T-helper 2 cell (primary cell): ENCODE data around the gene SLC5A12.
A peak's percentile ranks its signal among the peaks of the same experiment; 100 is the strongest.

Experiments used
- DNase-seq, 5 experiments: peaks; one replicate each; pipeline versions ENCODE4 v3.0.0 to v3.0.0-alpha.2; 2012 to 2022
- total RNA-seq, 2 donors: gene quantifications; one replicate each; lab custom pipeline; 2026; lab: John Stamatoyannopoulos, UW

The SLC5A12 gene, protein sequence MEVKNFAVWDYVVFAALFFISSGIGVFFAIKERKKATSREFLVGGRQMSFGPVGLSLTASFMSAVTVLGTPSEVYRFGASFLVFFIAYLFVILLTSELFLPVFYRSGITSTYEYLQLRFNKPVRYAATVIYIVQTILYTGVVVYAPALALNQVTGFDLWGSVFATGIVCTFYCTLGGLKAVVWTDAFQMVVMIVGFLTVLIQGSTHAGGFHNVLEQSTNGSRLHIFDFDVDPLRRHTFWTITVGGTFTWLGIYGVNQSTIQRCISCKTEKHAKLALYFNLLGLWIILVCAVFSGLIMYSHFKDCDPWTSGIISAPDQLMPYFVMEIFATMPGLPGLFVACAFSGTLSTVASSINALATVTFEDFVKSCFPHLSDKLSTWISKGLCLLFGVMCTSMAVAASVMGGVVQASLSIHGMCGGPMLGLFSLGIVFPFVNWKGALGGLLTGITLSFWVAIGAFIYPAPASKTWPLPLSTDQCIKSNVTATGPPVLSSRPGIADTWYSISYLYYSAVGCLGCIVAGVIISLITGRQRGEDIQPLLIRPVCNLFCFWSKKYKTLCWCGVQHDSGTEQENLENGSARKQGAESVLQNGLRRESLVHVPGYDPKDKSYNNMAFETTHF
- total RNA-seq, result 0 reads per million in 2 donors

- no peak for DNase-seq
These were observed at the start of gene SLC5A12 for GRCh38 chr11:26721948-26722475. Gene SLC5A12, minus strand, starts transcription at chr11:26722060. Its CDS starts 346 bp downstream, at chr11:26721714.

GRCh38 chr11:26769027-26769426, 47.2 kb upstream of the SLC5A12 start:
- DNase-seq, result no peak

DNA sequence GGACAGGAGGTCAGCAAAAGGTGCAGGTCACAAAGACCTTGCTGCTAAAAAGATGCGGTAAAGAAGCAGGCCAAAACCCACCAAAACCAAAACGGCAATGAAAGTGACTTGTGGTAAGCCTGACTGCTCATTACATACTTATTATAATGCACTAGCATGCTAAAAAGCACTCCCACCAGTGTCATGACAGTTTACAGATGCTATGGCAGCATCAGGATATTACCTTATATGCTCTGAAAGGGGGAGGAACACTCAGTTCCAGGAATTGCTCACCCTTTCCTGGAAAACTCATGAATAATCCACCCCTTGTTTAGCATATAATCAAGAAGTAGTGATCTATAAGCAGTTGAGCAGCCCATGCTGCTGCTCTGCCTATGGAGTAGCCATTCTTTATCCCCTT, 45.2 kb upstream of the SLC5A12 start:
- no peak for DNase-seq

DNA sequence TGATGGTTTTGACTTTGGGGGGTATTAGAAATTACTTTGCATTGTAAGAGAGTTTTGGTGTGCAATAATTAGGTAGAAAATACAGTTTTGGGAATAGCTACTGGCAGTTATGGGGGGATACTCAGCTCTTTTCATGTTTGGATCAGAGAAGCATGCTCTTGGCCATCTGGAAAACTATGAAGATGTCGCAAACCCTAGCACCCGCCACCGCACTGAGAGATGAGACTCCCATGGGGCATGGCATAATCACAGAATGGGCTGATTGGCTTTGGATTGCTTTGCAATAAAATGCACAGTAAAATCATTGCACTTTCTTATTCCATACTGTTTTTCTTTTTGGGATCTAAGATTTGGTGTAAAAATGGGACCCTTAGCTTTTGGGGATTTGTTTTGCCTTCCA, 43.5 kb upstream of the SLC5A12 start:
- DNase-seq, result no peak

GRCh38 chr11:26764825-26765224, 43.0 kb upstream of the SLC5A12 start:
- DNase-seq, result no peak

GRCh38 chr11:26764315-26764714, 42.5 kb upstream of the SLC5A12 start:
- DNase-seq, result no peak

GRCh38 chr11:26762089-26762488, 40.2 kb upstream of the SLC5A12 start:
- no peak for DNase-seq

GRCh38 chr11:26761361-26761809, 39.5 kb upstream of the SLC5A12 start:
- no peak for DNase-seq

- no peak for DNase-seq
These were observed 36.1 kb upstream of the SLC5A12 start for GRCh38 chr11:26757995-26758394.

DNA sequence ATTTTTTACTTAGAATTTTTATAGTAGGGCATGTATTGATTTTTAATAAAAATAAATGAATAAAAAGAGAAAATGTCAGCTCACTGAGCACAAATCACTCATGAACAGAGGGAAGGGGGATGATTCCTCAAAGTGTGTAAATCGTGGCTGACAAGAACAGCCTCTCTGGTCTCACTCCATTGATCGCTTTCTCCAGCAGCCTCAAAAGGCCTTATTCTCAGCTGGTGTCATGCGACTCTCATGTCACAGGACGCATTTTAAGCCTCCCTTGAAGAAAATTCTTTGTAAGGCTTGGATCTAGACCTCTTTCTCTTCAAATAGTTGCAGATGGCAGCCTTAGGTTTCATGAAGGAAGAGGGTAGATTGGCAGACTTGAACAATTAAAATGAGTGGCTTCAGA, 33.9 kb upstream of the SLC5A12 start:
- DNase-seq, result no peak

DNA sequence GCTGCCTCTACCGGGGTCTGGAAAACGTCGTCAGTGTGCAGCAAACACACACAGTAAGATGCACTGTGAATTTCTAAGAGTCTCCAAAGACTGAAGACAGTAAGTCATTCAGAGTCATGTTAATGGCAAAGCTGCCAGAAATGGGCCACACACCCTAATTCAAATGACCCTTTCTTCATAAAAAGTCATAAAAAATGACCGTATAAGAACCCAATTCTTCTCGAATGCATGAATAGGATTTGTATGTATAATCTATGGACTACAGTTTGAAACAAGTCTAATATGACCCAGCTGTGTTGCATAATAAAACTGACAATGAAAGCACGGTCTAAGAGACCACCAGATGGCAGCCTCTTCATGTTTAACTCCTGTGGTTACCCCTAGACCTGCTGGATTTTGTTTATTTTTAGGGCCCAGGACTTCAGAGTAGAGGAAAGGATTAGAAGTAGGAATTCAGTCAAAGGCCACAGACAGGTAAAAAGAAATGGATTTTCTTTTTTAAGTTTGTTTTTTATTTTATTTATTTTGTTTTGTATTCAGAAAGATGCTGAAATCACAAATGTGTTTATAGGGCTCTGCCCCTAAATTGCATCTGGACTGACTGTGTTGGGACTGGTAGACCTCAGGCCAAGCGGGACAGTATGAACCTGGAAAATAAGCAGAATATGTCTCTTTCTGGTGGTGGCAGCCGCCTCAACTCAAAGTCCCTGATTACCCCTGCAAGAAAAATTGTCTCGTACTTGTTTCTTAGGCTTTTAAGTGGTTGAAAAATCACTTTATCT, 32.1 kb upstream of the SLC5A12 start:
- peak in 1 of 5 experiments; percentile 5 for DNase-seq

DNA sequence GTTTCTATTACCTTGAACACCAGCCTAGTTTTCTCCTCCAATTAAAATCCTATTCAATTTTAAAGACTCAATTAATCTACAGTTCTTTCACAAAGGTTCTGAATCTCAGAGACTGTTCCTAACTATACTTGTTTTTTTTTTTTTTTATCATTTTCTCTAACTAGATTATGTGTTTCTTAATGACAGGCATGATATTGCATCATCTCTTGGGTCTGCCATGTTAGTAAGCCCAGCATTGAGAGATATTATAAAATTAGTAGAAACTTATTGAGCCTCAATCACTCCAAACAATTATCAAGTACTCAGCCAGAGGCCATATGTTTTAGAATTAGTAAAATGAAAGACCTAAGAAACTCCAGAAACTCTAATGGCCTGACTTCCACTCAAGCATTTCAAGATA, 28.1 kb upstream of the SLC5A12 start:
- DNase-seq, result no peak

DNA sequence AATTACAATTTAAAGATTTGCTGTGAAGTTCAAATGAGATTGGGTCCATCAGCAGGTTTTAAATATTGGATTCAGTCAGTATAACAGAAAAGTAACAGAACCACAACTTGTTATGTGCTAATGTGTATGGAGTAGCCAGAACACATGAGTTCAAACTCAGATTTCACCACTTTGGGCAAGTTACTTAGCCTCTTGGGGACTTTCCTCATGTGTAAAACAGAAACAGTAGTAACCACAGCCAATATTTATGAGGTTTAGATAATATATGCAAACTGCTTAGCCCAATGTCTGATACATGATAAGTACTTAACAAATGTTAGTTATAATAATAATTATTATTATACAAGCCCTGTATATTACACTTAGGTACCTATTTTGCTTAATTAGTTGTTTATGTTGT, 21.8 kb upstream of the SLC5A12 start:
- peak in 1 of 5 experiments; percentile 66 for DNase-seq

GRCh38 chr11:26742966-26743365, 21.1 kb upstream of the SLC5A12 start:
- peak in 1 of 5 experiments; percentile 19 for DNase-seq

- DNase-seq, result no peak
These were observed 19.2 kb upstream of the SLC5A12 start for GRCh38 chr11:26741036-26741435.

GRCh38 chr11:26739366-26740073, 17.7 kb upstream of the SLC5A12 start:
- DNase-seq, result no peak

DNA sequence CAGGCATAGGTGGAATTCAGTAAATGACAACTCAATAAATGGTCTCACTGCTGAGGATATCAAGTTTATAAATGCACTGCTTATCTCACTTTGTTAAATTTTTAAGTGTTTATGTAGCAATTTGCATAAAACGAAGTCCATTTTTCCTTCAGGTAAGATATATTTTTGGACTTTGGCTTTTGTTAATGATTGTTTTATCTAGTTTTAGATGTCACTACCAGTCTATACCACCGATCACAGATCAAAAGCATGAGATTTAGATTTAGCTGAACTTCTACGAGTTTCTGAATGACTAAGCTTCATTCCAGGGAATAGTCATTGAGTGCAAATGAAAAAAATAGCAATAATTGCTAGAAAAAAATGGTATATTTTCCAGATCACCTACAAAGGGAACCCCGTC, 12.8 kb upstream of the SLC5A12 start:
- peak in 1 of 5 experiments; percentile 44 for DNase-seq

DNA sequence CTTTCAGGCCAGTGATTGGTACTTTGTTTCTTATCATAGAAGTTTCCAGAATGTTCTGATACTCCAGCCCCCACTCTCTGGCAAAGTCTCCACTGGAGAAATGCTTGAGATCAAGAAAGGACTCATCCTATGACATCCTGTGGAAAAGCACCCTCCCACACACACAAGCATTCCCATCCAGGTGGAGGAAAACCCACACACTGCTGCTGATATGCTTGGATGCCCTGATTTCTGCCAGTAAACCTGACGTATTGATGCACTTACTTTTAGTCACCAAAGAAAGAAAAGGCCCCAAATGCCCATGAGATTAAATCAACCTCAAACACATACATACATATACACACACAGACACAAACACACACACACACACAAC, 9.2 kb upstream of the SLC5A12 start:
- DNase-seq, result no peak

DNA sequence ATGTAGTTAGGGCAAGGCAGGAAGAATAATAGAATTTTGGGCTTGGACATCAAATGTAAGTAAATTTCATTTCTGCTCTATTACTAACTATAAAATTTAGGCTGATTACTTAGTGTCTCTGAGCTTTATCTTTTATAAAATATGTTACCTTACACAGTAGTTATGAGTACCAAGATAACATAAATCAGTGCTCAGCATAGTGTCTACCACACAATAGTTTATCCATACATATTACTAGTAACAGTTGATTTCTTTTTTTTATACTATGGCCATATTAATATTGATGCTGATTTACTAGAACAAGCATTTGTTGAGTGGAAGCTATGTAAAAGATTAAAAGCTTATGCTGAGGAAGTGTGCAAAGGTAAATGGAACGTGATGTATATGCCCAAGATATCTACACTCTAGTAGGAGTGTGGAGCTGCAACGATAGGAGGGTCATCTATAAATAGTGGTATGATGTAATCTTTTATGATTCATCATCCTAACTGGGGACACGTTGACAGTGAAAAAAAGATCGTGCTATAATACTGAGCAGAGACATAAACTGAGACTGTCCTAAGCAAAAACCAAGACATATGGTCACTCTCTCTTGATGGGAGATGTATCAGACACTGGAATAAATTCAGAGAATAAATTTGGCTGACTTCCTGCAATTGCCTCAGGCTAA, 8.7 kb upstream of the SLC5A12 start:
- DNase-seq, result no peak

DNA sequence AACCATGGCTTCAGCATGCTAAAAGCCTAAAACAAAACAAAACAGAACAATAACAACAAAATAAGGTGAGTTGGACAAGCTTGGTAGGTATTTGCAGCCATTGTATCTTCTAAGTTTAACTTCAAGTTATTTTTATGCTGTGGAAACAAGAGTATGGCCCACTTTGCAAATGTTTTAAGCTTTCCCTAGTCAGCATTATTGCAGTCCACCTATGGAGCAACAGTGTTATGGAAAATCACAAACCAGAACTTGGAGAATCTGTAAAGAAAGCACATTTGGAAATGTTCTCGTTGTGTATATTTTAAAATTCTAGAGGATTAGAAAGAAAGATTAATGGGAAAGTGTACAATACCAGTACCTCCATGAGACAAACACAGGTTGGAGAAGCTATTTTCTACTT, 7.4 kb upstream of the SLC5A12 start:
- DNase-seq, result no peak

DNA sequence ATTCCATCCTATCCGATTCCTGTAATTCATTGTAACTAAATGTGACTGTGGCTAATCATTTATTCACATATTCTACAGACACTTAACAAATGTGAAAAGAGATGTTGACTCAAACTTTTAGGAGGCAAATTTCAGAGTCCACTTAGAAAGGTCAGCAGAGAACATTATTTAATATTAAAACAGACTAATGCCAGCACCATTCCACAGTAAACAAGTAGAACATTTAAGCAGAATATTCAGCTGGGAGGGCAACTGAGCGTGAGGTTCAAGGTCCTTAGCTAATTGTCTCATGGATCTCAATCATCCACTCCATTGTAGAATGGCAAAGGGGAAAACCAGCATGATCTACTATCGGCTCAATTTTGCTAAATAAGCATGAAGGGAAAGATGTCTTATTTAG, 5.1 kb upstream of the SLC5A12 start:
- DNase-seq, result no peak

- no peak for DNase-seq
These were observed 1.9 kb downstream of the SLC5A12 start for GRCh38 chr11:26719998-26720397.
